ENCODE measurements around the gene CPA3.

CPA3 gene

GRCh38 chr3:148943506-148944205 is 78.6 kb downstream of the CPA3 start:
- peak; percentile 79 for TF ChIP-seq CTCF (IDR thresholded peaks at IDR 0.05; ENCODE audit: low read length, missing control alignments)
- DNase-seq (ENCODE audit: low read depth), result peak; percentile 90
- H3K4me3 ChIP-seq (replicated peaks; ENCODE audit: low read depth, low read length), result no peak overlapping the region

GRCh38 chr3:148945116-148945515 is 80.0 kb downstream of the CPA3 start:
- TF ChIP-seq CTCF (IDR thresholded peaks at IDR 0.05; ENCODE audit: low read length, missing control alignments), result no peak
- no peak overlapping the region for H3K4me3 ChIP-seq (replicated peaks; ENCODE audit: low read depth, low read length)
- DNase-seq (ENCODE audit: low read depth), result no peak

Measured in fibroblast of pulmonary artery (primary cell).